GM12892 (cell line): ENCODE data around the gene TNFAIP8L1.

Experiments used
- POLR2A ChIP-seq: IDR thresholded peaks from 2 replicates; pipeline ENCODE4 v1.6.1; 2011; ENCODE audit warnings: low read depth, low read length, control low read depth
- POLR2AphosphoS5 ChIP-seq: IDR thresholded peaks from 2 replicates; pipeline ENCODE4 v1.6.1; 2011; ENCODE audit warnings: low read depth, low read length, control low read depth
- TAF1 ChIP-seq: IDR thresholded peaks from 2 replicates; pipeline ENCODE4 v1.6.1; 2011; ENCODE audit warnings: low read depth, mild to moderate bottlenecking, control low read depth, low read length, borderline replicate concordance

- TF ChIP-seq POLR2AphosphoS5 = no peak
- TF ChIP-seq POLR2A = no peak
- TF ChIP-seq TAF1 = no peak
These were observed 10.8 kb downstream of the TNFAIP8L1 start for GRCh38 chr19:4650159-4650558.
